ENCODE data around the gene TAGLN.

Gene TAGLN

GRCh38 chr11:117186431-117186761 lies 12.8 kb upstream of the TAGLN start:
- DNase-seq (ENCODE audit: low spot score in 2 of 2): no peak
- H3K4me1 ChIP-seq: no peaks in the 10 kb centered on the region
- H3K27me3 ChIP-seq (ENCODE audit: low read depth): no peaks in the 10 kb centered on the region
- peaks cover 3% of the 10 kb centered on the region for H3K36me3 ChIP-seq (replicated peaks)
- in situ Hi-C loops (cut with MboI; ENCODE audit: low sequenced_read_pairs): no loop called here
- H3K9me3 ChIP-seq: no peaks in the 10 kb centered on the region
- H3K4me3 ChIP-seq: no peak overlapping the region

GRCh38 chr11:117187007-117187406 lies 12.2 kb upstream of the TAGLN start:
- H3K4me1 ChIP-seq: no peaks in the 10 kb centered on the region
- DNase-seq (ENCODE audit: low spot score in 2 of 2): no peak
- H3K27me3 ChIP-seq (ENCODE audit: low read depth): no peaks in the 10 kb centered on the region
- H3K36me3 ChIP-seq (replicated peaks): peaks cover 2% of the 10 kb centered on the region
- H3K9me3 ChIP-seq: no peaks in the 10 kb centered on the region
- H3K4me3 ChIP-seq: no peak overlapping the region
- in situ Hi-C loops (cut with MboI; ENCODE audit: low sequenced_read_pairs): no loop called here

- in situ Hi-C loops (cut with MboI; ENCODE audit: low sequenced_read_pairs): no loop called here
- H3K9me3 ChIP-seq: no peaks in the 10 kb centered on the region
- no peak overlapping the region for H3K4me3 ChIP-seq
- no peaks in the 10 kb centered on the region; the same call in 1 of the 2 replicates for H3K36me3 ChIP-seq (replicated peaks)
- no peaks in the 10 kb centered on the region for H3K27me3 ChIP-seq (ENCODE audit: low read depth)
- DNase-seq (ENCODE audit: low spot score in 2 of 2): no peak
- H3K4me1 ChIP-seq: no peaks in the 10 kb centered on the region
Observed at GRCh38 chr11:117187428-117187798, 11.8 kb upstream of the TAGLN start.

- Histone ChIP-seq H3K4me1 (no peaks in the 10 kb centered on the region), H3K9me3 (no peaks in the 10 kb centered on the region), H3K36me3 (replicated peaks) (no peaks in the 10 kb centered on the region; the same call in 1 of the 2 replicates), H3K27me3 (ENCODE audit: low read depth) (no peaks in the 10 kb centered on the region), H3K4me3 (no peak overlapping the region)
- in situ Hi-C loops (cut with MboI; ENCODE audit: low sequenced_read_pairs): no loop called here
- no peak for DNase-seq (ENCODE audit: low spot score in 2 of 2)
Observed at GRCh38 chr11:117187799-117188481, 11.2 kb upstream of the TAGLN start.

- Histone ChIP-seq H3K27me3 (ENCODE audit: low read depth) (no peaks in the 10 kb centered on the region), H3K4me3 (no peak overlapping the region), H3K36me3 (replicated peaks) (no peaks in the 10 kb centered on the region; the same call in 1 of the 2 replicates), H3K4me1 (no peaks in the 10 kb centered on the region), H3K9me3 (no peaks in the 10 kb centered on the region)
- in situ Hi-C loops (cut with MboI; ENCODE audit: low sequenced_read_pairs): no loop called here
- no peak for DNase-seq (ENCODE audit: low spot score in 2 of 2)
Observed at GRCh38 chr11:117188620-117189081, 10.5 kb upstream of the TAGLN start.

- Histone ChIP-seq H3K4me3 (no peak overlapping the region), H3K9me3 (no peaks in the 10 kb centered on the region), H3K4me1 (no peaks in the 10 kb centered on the region), H3K27me3 (ENCODE audit: low read depth) (no peaks in the 10 kb centered on the region), H3K36me3 (replicated peaks) (no peaks in the 10 kb centered on the region; the same call in 1 of the 2 replicates)
- in situ Hi-C loops (cut with MboI; ENCODE audit: low sequenced_read_pairs): no loop called here
- DNase-seq (ENCODE audit: low spot score in 2 of 2): no peak
Observed at GRCh38 chr11:117189191-117189940, 9.8 kb upstream of the TAGLN start.

- no peaks in the 10 kb centered on the region; the same call in 1 of the 2 replicates for H3K36me3 ChIP-seq (replicated peaks)
- in situ Hi-C loops (cut with MboI; ENCODE audit: low sequenced_read_pairs): no loop called here
- no peak for DNase-seq (ENCODE audit: low spot score in 2 of 2)
- no peaks in the 10 kb centered on the region for H3K27me3 ChIP-seq (ENCODE audit: low read depth)
- H3K9me3 ChIP-seq: no peaks in the 10 kb centered on the region
- no peaks in the 10 kb centered on the region for H3K4me1 ChIP-seq
- no peak overlapping the region for H3K4me3 ChIP-seq
Observed at GRCh38 chr11:117189941-117190544, 9.1 kb upstream of the TAGLN start.

GRCh38 chr11:117191680-117192400 lies 7.3 kb upstream of the TAGLN start:
- Histone ChIP-seq H3K4me3 (no peak overlapping the region), H3K9me3 (no peaks in the 10 kb centered on the region), H3K36me3 (replicated peaks) (no peaks in the 10 kb centered on the region; the same call in 1 of the 2 replicates), H3K4me1 (no peaks in the 10 kb centered on the region), H3K27me3 (ENCODE audit: low read depth) (no peaks in the 10 kb centered on the region)
- no peak for DNase-seq (ENCODE audit: low spot score in 2 of 2)
- in situ Hi-C loops (cut with MboI; ENCODE audit: low sequenced_read_pairs): no loop called here

- Histone ChIP-seq H3K36me3 (replicated peaks) (no peaks in the 10 kb centered on the region; the same call in 1 of the 2 replicates), H3K4me1 (no peaks in the 10 kb centered on the region), H3K27me3 (ENCODE audit: low read depth) (no peaks in the 10 kb centered on the region), H3K4me3 (no peak overlapping the region), H3K9me3 (no peaks in the 10 kb centered on the region)
- no peak for DNase-seq (ENCODE audit: low spot score in 2 of 2)
- in situ Hi-C loops (cut with MboI; ENCODE audit: low sequenced_read_pairs): no loop called here
Observed at GRCh38 chr11:117192401-117192875, 6.7 kb upstream of the TAGLN start.

GRCh38 chr11:117193130-117194020 lies 5.8 kb upstream of the TAGLN start:
- Histone ChIP-seq H3K9me3 (no peaks in the 10 kb centered on the region), H3K27me3 (ENCODE audit: low read depth) (no peaks in the 10 kb centered on the region), H3K4me3 (no peak overlapping the region), H3K36me3 (replicated peaks) (no peaks in the 10 kb centered on the region; the same call in 1 of the 2 replicates), H3K4me1 (no peaks in the 10 kb centered on the region)
- in situ Hi-C loops (cut with MboI; ENCODE audit: low sequenced_read_pairs): no loop called here
- no peak for DNase-seq (ENCODE audit: low spot score in 2 of 2)

GRCh38 chr11:117194267-117194666 lies 4.9 kb upstream of the TAGLN start:
- Histone ChIP-seq H3K36me3 (replicated peaks) (no peaks in the 10 kb centered on the region; the same call in 1 of the 2 replicates), H3K9me3 (no peaks in the 10 kb centered on the region), H3K27me3 (ENCODE audit: low read depth) (no peaks in the 10 kb centered on the region), H3K4me3 (no peak overlapping the region), H3K4me1 (no peaks in the 10 kb centered on the region)
- in situ Hi-C loops (cut with MboI; ENCODE audit: low sequenced_read_pairs): no loop called here
- no peak for DNase-seq (ENCODE audit: low spot score in 2 of 2)

GRCh38 chr11:117195258-117195657 lies 3.9 kb upstream of the TAGLN start:
- Histone ChIP-seq H3K4me3 (no peak overlapping the region), H3K36me3 (replicated peaks) (no peaks in the 10 kb centered on the region; the same call in 1 of the 2 replicates), H3K27me3 (ENCODE audit: low read depth) (no peaks in the 10 kb centered on the region), H3K9me3 (no peaks in the 10 kb centered on the region), H3K4me1 (no peaks in the 10 kb centered on the region)
- in situ Hi-C loops (cut with MboI; ENCODE audit: low sequenced_read_pairs): no loop called here
- DNase-seq (ENCODE audit: low spot score in 2 of 2): no peak

- no peaks in the 10 kb centered on the region for H3K27me3 ChIP-seq (ENCODE audit: low read depth)
- H3K36me3 ChIP-seq (replicated peaks): no peaks in the 10 kb centered on the region; the same call in 1 of the 2 replicates
- in situ Hi-C loops (cut with MboI; ENCODE audit: low sequenced_read_pairs): no loop called here
- H3K4me1 ChIP-seq: no peaks in the 10 kb centered on the region
- DNase-seq (ENCODE audit: low spot score in 2 of 2): no peak
- H3K9me3 ChIP-seq: no peaks in the 10 kb centered on the region
- no peak overlapping the region for H3K4me3 ChIP-seq
Observed at GRCh38 chr11:117195761-117196160, 3.4 kb upstream of the TAGLN start.

Data from HAP-1 (cell line).